Measurements from ENCODE around the gene CEP120. TPM values are rescaled to one million over a fixed set of nuclear protein-coding genes. Genes with fewer than 3 reads are reported as not detected.
"Not testable (repeated sequence)": the region's sequence is repeated elsewhere in the genome, so short reads cannot be mapped to it uniquely, and the experiment has no call there.

The CEP120 gene
- total RNA-seq, 2 donors from 2014 or later = 11.7 to 18.2 TPM

DNA sequence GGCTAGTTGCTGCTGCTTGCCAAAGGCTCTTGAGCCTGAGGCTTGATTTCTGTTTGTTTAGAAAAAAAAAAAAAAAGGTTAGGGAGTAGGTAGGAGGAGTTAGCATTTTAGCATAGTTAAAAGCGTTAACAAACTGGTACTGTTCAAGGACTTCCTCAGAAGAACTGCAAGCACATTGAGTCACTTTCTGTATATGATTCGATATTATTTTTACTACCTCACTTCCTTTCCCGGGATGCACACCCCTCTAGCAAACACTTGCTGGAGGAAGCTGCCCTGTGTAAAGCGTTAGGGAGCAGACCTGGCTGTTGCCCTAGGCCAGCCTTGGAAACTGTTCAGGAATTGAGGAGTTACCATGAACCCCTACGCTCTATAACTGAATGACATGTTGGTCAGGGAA, 15.7 kb upstream of the CEP120 start:
- H3K9ac ChIP-seq (ENCODE audit: low read depth in 2 of 2, low read length in 2 of 2) = peak overlapping the region in 1 of 2 donors; percentile 60
- DNase-seq = peak; percentile 67
- H3K4me3 ChIP-seq = no peak overlapping the region
- no peaks in the 10 kb centered on the region for H3K27me3 ChIP-seq
- intact Hi-C loops (cut with DNase I) = no loop called here
- no peaks in the 10 kb centered on the region for H3K9me3 ChIP-seq
- H3K36me3 ChIP-seq = no peaks in the 10 kb centered on the region
- no peak for TF ChIP-seq CTCF (IDR thresholded peaks at IDR 0.05)
- peak overlapping the region; percentile 85 for H3K27ac ChIP-seq
- H3K4me1 ChIP-seq = peaks cover 5% of the 10 kb centered on the region

DNA sequence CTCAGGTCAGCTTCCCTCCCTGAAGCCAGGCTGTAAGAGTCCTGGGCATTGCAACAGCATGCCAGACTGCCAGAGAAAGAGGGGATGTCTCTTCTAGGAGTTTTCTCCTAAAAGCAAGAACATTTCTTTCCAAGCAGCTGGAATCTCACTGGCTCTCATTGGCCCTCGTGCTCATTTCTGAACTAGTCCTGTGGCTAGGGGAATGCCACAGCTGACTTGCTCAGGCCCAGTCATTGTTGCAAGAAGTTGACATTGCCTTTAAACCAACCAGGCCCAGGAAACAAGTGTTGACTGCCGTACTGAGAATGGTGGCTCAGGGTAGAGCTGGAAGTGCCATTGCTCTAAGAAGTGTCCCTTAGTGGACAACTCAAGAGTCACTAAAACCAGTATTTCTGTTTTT, 15.0 kb upstream of the CEP120 start:
- Histone ChIP-seq H3K4me3 (no peak overlapping the region), H3K9me3 (no peaks in the 10 kb centered on the region), H3K4me1 (peaks cover 5% of the 10 kb centered on the region), H3K9ac (ENCODE audit: low read depth in 2 of 2, low read length in 2 of 2) (no peak overlapping the region), H3K27me3 (no peaks in the 10 kb centered on the region), H3K27ac (peak overlapping the region; percentile 85), H3K36me3 (no peaks in the 10 kb centered on the region)
- no peak for DNase-seq
- intact Hi-C loops (cut with DNase I) = no loop called here
- TF ChIP-seq CTCF (IDR thresholded peaks at IDR 0.05) = no peak

- Histone ChIP-seq H3K36me3 (no peaks in the 10 kb centered on the region), H3K4me3 (no peak overlapping the region), H3K9ac (ENCODE audit: low read depth in 2 of 2, low read length in 2 of 2) (no peak overlapping the region), H3K27me3 (no peaks in the 10 kb centered on the region), H3K27ac (no peak overlapping the region), H3K4me1 (peaks cover 5% of the 10 kb centered on the region), H3K9me3 (no peaks in the 10 kb centered on the region)
- no peak for DNase-seq
- no peak for TF ChIP-seq CTCF (IDR thresholded peaks at IDR 0.05)
- intact Hi-C loops (cut with DNase I) = no loop called here
These were observed 13.0 kb upstream of the CEP120 start for GRCh38 chr5:123436201-123436600.

DNA sequence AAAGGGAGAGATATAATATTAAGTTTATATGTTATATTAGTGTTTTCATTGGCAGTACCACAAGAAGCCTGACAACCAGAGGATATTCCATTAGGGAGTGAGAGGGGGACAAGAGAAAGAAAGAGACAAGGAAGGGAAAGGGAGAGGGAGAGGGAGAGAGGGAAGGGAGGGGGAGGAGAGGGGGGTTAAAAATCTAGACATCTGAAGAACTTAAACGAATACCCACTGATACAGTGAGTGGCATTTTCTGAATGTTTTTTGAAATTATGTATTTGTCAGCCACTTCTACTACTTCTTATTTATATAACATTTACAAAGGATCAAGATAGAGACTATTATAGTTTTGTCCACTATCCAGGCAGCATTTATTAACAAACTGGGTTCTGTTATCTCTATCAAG, 11.6 kb upstream of the CEP120 start:
- no peak for DNase-seq

DNA sequence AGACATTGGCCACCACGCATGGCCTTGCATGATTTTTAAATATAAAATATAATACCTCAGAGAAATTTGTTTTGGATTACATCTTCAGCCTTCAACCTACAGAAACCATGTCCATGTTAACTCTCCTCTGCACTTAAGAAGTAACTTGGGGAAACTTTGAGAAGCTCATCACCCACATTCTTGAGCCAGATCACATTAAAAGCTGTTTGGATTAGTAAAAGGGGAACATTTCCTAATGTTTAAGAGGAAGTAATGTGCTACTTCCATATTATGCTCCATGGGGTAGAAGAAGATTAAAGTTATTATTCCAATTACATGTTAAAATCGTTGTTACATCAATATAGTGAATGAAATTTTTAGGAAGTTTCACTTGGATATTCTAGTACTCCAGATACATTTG, 10.4 kb upstream of the CEP120 start:
- Histone ChIP-seq H3K4me1 (no peaks in the 10 kb centered on the region), H3K27ac (no peak overlapping the region), H3K4me3 (no peak overlapping the region), H3K9me3 (no peaks in the 10 kb centered on the region), H3K9ac (ENCODE audit: low read depth in 2 of 2, low read length in 2 of 2) (no peak overlapping the region), H3K27me3 (no peaks in the 10 kb centered on the region), H3K36me3 (no peaks in the 10 kb centered on the region)
- intact Hi-C loops (cut with DNase I) = no loop called here
- TF ChIP-seq CTCF (IDR thresholded peaks at IDR 0.05) = no peak
- DNase-seq = no peak

More for the DNA sequence above, 11.6 kb upstream of the CEP120 start:
- Histone ChIP-seq H3K27me3 (no peaks in the 10 kb centered on the region), H3K4me1 (peaks cover 5% of the 10 kb centered on the region), H3K36me3 (no peaks in the 10 kb centered on the region), H3K4me3 (no peak overlapping the region), H3K27ac (no peak overlapping the region), H3K9ac (ENCODE audit: low read depth in 2 of 2, low read length in 2 of 2) (no peak overlapping the region), H3K9me3 (no peaks in the 10 kb centered on the region)
- TF ChIP-seq CTCF (IDR thresholded peaks at IDR 0.05) = no peak
- intact Hi-C loops (cut with DNase I) = no loop called here

GRCh38 chr5:123430441-123430840, 7.2 kb upstream of the CEP120 start:
- DNase-seq; H3K9ac ChIP-seq (ENCODE audit: low read depth in 2 of 2, low read length in 2 of 2); H3K9me3 ChIP-seq; H3K4me1 ChIP-seq; H3K27ac ChIP-seq; H3K4me3 ChIP-seq; intact Hi-C loops (cut with DNase I); H3K36me3 ChIP-seq; H3K27me3 ChIP-seq: not testable (repeated sequence)
